Activated naive CD4-positive, alpha-beta T cell (primary cell): ENCODE results near the gene TSTD1.

Experiments
- DNase-seq, 4 experiments: peaks; one replicate each; lab custom pipeline; 2025; lab: John Stamatoyannopoulos, UW

TSTD1 gene, protein sequence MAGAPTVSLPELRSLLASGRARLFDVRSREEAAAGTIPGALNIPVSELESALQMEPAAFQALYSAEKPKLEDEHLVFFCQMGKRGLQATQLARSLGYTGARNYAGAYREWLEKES

DNA sequence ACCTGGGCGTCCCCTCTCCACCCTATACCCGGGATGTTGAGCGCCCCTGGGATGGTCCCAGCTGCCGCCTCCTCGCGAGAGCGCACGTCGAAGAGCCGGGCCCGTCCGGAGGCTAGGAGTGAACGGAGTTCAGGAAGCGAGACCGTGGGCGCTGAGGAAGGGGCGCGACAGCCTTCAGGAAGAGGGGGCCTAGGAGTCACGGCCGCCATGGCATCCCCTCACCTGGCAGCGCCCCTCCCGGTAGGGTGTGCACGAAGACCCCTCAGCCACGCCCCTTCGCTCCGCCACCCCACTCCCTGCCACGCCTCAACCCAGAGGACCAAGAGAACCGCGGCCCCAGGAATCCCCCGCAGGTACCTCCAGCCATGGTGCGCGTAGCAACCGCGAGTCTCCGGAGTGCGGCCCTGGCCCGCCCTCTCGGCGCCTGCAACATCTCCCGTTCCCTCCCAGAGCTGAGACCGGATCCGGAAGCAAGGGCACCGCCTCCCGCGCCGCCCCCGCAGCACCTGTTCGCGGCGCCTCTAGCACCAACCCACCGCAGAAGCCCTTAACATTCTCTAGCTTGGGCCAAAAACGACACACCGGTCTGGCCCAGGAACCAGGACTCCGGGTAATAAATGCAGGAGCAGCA, at the start of gene TSTD1:
TSS of gene TSTD1 (minus strand) at position 442 of the 631 bp plus-strand sequence. CDS start at position 367, 75 bp downstream.
- peak; percentile 54 to 84 (median 72) for DNase-seq

DNA sequence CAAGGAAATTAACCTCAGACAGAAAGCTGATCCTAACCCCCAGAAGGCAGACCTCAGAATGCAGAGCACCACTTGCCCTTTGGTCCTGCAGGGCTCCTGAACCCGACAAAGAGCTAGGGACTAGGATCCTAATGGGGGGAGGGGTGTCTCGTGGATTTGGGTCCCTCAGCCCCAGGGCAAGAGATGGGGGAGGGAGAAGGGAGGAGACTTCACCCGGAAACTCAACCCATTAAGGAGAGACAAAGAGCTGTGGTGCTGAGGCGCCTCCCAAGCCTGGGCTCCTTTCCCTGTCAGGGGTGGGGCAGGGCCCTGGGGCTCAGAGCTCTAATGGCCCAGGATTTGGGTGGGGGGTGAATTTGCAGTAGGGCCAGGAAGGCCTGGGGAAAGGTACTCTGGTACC, 47.7 kb upstream of the TSTD1 start:
- no peak for DNase-seq

DNA sequence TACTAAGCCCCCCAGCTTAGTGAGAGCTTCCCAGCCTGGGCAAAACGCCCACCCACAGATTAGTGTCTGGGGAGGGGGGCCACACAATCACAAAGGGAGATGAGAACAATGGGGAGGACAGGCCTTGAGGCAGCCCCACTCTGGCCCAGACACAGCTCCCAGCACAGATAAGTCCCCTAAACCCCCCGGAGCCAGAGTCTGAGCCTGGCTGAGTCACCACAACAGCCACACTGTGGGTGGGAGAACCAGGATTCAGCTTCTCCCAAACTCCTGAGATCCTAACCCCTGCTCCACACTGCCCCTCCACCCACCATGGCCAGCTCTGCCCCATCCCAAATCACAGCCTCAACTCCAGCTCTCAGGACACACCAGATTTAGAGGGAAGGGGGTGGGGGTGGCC, 46.4 kb upstream of the TSTD1 start:
- DNase-seq, result no peak

DNA sequence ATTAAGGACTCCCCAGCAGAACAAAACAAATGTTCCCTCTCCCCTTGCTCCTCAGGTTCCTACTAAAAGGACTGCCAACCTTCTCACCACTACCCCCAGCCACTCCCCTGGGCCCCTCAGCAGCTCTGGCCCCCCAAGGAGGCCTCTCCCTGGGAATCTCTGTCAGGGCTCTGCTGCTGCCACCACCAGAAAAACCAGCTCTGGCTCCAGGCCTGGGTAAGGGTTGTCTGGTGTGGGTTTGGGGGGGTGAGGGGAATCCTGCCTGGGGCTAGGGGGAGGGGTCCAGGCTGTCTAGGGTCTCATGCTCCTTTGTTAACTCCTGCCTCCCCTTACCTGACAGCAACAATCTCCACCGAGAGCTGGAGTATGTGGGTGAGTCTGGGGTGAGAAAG, 45.8 kb upstream of the TSTD1 start:
- no peak for DNase-seq

DNA sequence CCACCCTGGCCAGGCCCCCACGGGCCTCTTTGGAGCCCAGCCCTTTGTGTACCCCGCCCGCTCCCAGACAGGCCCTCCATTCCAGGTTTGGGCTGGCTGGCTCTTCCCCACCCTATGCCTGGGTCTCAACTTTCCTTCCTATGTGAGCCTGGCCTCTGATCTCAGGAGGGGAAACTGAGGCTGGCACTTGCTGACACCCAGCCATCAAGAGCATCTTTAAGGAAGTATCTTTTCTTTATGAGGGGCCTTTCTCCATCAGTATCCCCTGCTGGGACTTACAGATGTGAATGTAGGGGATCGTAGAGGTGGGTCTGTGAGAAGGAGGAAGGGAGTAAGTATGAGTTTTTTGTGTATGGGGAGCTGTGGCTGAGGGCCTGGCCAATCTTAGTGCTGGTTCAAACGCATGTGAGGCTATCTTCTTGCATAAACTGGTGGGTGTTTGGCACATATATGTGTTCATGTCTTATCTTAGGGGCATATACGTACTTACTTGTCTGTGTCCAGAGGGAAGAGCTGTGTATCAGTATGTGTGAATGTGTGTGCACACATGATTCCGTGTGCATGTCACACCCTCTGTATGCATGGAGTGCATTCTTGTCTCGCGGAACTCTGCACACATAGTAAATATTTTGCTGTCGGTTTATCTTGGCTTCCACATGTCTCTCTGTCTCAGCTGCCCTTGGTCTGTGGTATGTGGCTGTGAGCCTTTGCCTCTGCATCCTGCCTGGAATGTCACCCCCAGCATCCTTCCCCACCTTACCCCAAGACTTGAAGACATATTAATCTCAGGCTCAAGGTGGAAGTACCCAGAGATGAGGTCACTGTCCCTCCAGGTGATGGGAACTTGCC, 45.2 kb upstream of the TSTD1 start:
- DNase-seq, result no peak

DNA sequence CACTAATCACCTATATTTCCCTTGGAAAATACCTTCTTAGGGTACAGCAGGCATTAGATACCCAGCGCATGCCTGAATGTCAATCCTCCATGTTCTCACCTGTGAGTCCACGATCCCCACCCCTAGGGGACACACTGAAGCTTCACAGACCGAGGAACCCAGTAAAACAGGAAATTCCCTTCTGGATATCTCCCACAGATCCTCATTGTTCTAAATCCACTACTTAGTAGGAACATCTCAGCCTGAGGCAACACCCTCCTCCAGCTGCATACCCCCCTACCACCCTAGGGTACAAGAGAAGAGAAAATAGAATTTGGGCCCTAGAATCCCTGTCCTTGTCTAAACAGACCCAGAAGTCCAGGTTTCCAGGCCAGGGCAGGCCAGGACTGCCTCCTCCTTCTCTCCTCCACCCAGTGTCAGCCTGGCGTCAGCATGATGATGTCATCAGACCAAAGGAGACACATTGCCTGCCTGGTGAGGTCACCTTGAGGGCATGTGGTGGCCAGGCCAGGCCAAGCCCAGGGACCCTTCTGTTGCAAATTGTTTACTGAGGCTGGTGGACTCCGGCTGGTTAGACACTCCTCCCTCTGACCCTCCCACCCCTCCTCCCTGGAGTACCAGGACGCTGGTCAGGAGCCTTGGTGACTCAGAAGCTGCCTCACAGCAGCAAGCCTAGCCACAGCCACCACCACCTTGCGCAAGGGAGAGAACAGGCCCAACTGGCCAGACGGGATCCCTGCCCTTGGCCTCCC, 44.4 kb upstream of the TSTD1 start:
- no peak for DNase-seq

DNA sequence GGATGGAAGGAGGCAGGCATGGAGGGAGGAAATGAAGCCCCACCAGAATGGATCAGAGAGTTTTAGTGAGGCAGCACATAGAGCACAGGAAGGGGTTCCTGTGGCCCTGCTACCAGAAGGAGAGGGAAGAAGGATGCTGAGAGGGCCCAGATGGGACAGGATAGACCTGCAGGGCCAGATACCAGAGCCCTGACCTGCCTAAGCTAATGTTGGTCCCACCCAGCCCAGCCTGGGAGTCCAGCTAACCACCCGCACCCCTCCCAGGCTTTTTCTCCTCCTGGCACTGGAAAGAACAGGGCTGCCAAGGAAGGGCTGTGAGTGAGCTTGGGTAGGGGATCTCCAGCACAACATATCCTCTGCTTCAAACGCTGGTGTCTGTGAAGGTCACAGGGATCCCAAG, 43.7 kb upstream of the TSTD1 start:
- DNase-seq, result no peak

DNA sequence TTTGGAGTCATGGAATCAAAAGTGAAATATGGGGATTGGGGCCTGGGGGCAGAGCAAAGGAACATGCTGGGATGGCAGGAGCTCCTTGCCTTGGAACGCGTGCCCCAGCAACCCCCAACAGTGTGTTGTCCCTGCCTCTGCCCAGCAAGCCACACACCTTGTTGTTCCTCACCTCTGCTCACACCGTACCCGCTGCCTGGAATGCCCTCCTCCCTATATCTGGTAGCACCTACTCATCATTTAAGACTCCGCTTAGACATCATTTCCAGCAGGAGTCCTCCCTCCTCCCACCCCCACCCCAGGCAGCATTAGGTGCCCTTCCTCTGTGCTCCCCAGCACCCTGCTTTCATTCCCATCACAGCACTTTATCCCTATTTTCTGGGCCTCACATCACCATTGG, 42.8 kb upstream of the TSTD1 start:
- no peak for DNase-seq

DNA sequence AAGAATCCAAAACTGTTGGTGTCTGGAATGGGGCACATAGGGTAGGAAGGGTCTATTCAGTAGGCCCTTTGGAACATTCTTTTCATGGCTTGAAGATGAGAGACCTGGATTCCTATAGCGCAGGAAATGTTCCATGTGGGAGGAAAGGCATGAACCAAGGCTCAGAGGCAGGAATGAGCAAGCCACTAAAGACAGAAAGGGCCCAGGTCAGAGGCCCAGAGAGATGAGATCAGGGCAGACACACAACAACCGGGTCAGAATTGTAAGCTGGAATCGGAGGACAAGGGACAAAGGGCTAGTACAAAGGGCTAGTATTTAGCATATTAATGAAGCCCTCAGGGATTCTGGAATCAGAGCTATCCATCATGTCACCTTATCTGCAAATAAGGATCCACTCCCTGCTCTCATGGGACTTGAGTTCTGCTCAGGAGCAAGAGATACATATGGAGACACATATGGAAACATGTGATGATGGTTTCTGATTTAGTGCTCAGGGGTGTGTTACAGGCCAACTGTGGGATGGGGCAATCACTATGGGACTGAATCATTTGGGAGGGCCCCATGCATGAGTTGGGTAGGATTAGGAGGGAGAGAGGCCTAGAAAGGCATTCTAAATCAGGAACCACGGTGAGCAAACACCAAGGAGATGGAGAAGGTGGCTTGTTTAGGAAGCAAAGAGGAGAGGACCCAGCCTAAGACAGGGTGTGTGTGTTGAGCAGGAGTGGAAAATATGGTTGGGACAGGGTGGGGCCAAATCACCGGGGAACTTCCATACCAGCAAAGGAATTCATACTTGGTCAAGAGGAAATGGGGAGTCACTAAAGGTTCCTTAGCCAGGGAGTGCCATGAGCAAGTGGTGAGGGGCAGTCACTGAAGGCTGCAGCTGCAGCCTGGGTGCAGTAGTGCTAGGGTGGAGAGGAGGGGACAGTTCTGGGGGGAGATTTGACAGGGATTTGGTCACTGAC, 42.0 kb upstream of the TSTD1 start:
- DNase-seq, result no peak

DNA sequence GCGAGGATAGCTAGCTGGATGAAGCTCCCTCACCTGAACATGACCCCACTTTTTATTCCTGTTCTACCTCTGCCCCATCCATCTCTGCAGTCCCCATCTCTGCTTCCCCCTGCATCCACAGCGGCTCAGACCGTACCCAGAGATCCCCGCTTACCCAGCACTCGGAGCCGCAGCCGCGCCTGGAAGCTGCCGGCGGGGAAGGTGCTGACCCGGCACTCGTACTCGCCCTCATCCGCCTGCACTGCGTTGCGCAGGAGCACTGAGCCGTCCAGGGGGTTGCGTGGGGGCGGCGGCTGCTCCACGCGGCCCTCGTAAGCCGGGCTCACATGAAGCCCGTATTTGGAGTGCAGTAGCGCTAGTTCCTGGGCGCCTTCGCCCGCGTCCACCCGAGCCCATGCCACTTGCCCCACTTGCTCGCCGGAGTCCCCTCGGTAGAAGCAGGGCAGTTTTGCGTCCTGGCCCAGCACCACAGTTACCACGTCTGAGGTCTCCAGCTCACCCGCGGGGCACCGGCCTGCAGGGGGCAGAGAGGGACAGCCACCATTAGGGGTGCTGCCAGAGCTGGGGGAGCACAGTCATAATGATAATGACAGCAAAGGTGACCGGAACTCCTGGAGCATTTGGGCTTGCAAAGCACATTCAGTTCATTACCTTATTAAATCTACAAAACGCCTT, 40.8 kb upstream of the TSTD1 start:
- DNase-seq, result no peak

DNA sequence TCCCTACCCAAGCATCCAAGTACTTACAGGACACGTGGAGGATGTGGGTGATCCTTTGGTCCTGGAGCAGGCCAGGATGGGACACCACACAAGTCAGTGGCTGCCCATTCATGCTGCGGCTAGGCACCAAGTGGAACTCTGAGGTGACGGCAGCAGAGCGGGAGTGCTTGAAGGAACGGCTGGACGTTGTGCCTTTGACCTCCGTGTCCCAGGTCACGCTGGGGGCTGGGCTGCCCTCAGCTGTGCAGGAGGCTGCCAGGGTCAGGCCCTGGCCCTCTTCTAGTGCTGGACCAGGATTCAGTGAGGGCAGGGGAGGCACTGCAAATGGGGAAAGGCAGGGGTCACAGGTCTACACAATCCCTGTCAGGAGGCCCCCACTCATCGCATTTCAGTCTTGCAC, 38.7 kb upstream of the TSTD1 start:
- DNase-seq, result no peak

DNA sequence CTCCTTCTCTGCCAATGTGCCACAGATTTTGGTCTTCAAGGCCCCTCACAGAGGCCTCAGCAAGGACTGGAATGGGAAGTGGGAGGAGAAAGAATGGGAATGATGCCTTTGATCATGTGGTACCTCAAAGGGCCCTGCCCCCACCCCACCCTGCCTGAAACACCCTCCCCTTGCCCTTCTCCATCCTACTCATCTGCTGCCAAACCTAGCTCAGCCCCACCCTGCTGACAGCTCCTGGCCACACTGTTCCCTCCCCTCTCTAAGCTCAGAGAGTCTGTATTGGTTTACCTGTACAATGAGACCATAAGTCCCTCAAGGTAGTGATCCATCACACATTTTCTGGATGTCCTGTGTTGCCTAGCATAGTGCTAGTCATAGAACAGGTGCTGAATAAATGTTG, 37.6 kb upstream of the TSTD1 start:
- DNase-seq, result no peak

DNA sequence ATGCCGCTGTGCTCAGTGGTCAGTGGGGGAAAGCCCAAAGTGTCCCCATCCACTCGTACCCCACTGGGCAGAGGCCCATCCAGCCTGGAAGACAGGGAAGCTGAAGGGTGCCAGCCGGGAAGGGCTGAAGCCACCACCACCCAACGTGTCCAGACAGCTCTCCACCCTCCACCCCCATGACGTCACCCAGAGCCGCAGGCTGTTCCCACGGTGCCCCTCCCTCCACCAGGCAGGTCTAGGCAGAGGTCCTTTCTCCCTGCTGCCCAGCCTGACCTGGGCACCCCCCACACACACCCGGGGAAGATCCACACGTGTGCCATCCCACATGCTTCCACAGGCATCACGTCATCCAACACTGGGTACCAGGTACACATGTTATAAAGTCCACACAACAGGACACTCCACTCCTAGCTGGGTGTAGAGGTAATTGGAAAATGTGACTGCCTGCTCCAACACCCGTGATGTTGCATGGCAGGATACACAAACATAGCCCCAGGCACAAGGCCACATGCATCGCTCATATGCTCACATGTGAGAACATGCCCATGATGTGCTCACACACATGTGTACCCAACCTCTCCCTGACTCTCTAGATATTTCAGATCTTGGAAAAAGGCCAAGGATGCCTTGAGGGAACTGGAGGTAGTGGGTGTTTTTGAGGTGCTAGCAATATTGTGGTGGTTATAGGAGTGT, 36.1 kb upstream of the TSTD1 start:
- DNase-seq, result no peak

DNA sequence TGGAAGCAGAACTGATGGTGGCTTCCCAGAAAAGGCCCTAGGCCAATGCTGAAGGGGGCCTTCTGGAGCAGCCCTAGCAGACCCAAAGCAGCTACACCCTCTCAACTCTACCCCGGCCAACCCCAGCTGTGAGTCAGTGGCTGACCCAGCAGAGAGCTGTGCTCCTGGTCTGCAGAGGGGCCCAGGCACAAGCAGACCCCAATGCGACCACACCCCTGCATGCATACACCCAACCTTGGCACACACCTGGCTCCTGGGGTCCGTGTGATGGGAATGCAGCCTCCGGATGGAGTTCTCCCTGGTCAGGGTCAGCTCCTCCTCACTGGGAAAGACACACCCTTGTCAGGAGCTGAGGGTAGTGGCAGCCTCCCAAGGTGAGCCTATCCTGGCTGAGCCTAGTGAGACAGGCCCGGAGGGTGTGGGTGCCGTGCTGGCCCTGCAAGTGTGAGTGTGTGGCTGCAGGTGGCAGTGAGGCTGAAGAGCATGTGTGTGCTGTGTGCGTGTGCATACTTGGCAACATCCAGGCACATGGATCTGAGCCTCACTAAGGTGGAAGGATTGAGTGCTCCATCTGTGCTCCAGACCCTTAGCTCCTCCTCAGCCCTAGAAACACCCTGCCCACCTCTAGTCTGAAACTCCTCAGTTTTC, 34.8 kb upstream of the TSTD1 start:
- DNase-seq, result no peak

DNA sequence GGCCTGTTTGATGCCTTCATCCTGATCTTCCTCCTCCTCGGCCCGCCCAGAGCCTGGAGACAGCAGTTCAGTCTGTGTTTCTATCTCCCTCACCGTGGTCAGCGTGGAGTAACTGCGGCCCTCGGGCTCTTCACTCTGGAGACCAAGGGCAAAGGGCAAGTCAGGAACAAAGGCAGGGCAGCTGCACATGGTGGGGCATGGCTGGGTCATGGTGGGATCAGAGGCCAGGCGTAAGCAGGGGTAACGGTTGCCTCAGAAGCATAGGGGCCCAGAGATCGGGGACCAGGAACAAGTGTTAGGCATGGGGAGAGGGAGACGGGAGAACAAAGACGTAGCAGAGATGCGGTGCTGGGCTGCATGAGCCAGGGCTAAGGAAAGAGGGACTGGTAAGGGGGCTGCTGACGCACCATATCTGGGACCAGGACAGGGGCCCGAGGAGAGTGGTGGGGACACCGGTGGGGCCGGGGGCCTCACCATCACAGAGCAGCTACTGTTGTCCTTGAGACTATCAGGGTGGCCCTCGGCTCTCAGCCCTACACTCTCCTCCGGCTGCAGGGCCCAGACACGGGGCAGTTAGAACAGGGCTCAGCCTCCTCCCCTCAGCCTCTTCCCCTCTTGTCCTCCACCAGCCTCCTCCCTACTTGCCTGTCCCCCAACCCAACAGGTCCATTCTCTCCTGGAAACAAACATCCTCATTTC, 34.1 kb upstream of the TSTD1 start:
- DNase-seq, result no peak

DNA sequence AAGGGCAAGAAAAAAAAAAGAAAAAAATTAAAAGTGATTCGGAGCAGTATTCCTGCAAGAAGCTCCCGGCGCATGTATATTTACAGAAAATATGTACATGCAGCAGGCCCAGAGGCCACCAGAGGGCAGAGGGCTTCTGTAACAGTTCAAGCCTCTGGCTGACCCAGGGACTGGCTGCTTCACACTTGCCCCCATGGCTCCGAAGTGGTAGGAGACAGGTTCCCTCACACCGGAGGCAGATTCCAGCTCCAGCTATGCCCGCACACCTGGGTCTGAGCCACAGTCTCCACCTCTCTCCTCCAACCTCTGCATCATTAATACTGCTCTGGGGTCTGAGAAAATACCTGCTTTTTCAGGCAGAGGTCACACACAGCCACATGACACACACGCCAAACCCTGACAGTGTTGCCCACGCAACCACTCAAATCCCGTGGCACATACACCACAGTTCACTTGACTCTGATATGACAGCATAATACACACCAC, 33.2 kb upstream of the TSTD1 start:
- DNase-seq, result peak in 3 of 4 experiments; percentile 14 to 39 (median 14)

DNA sequence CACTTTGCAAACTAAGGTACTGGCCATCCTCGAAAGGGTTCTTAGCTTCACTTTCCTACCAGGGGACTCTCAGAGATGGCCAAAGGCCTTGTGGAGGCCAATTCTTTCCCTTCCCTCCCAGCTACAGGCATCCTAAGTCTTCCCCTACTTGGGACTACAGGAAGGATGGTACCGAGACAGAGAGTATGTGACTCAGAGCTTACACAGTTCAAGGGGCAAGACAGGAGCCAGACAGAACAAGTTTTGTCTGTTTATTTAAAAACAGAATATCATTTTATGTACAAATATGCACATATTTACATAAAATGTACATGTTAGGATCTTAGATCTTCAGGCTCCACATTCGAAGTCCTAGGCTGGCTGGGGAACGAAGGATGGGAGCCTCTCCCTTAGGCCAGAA, 32.0 kb upstream of the TSTD1 start:
- no peak for DNase-seq

DNA sequence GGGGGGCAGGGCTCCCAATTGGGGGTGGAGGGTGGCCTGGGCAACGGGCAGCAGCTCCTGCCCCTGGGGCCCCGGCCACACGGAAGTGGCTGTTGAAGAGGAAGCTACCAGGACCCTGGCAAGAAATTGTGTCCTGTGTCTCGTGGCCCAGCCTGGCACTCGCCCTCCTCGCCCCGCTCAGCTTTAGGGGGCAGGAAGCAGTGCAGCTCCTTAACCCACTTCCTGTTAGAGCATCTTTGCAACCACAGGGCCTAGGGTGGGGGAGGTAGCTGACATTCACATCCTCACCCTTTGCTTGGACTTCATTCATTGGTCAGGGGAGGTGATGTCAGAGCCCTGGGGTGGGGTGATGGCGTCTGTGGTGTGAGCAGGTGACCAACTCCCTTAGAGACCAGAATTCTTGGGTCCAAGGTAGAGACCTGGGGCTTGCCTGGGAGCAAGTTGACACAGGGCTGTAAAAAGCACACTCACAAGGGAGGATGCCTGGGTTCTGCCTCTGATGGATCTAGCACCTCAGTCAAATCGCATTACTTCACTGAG, 31.0 kb upstream of the TSTD1 start, which contains the start of gene ARHGAP30:
TSS of gene ARHGAP30 (minus strand) at position 161 of the 540 bp plus-strand sequence. CDS start 267 bp downstream, outside the sequence.
- DNase-seq, result peak; percentile 31 to 73 (median 58)
